ENCODE measurements around the gene CLDN24.

The CLDN24 gene
- 0 reads per million in 2 donors for total RNA-seq

DNA sequence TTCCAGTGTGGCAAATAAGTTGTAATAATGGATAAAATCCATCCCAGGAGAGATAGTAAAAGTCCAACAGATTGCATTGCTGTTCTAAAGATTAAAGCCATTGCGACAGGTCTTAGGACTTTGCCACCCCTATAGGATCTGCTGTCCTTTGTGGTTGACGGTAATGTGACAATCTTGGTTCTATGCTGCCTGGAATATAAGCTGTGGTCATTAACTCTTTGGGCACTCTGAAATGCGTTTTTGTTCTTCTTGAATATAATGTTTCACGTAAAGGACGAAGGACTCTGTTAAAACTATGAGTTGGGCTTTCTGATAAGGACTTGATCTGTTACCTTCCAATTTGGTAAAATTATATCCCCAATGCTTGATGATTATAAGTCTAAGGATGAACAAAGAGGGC lies at the start of gene CLDN24:
CLDN24 (minus strand) TSS at position 101 of the 400 bp plus-strand sequence; CDS start at position 101, 0 bp downstream.
- DNase-seq, result no peak

DNA sequence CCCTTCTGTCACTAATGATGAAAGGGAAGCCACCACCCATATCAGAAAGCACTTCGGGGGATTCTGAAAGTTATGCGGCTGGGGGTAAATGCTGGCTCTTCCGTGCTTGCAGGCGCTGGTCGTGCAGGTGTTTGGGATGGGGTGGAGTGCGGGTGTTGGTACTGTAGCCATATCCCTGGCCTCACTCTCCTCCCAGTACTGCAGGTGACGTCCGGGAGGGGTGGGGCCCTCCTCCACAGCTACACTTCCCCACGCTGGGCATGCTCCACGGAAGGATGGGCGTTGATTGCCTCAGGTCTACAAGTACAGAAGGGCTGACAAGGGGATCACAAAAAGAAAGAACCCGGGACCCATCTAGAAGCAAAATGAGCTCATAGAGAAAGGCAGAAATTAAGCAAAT lies 48.6 kb upstream of the CLDN24 start:
- no peak for DNase-seq

DNA sequence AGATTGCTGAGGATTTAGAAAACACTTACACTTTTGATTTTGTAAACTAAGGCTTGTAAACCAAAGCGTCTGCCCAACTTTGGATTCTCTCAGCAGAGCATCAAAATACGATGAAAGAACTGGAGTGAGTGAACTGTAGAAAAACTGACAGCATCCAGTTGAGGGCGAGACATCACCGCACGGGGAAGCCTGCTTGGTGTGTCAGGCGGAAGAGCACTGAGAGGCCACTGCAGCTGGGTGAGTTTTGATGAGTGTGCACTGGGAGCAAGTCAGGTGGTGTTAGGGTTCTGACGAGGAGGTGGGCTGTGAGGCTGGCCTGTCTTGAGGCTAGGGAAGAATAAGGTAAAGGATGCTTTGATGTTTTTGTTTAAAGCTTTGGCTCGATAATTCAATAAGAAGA lies 46.8 kb upstream of the CLDN24 start:
- DNase-seq, result no peak

DNA sequence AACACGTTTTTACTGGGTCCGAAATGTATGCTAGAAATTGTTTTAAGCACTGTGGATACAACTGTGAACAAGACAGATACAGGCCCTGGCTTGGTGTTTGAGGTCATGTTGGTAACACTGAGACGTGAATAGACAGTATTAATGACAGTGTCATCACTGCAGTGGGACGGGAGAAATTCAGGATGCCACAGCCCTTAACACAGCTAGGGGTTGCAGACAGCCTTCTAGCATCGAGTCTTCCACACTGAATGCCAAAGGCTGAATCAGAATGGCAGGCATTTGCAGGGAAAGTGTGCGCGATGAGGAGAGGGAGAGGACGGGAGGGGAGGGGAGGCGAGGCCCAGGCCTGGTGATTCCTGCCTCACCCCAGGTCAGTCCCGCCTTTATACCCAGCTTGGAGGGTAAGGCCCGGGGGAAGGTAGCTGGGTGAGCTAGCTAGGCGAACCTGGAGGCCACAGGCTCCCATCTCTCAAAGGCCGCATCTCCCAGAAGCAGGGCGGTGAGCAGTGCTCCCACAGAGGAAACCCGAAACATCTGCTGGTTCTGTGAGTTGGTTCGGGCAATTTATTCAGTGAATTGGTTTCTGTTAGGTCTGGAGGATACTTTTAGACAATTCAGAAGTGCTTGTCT lies 44.1 kb upstream of the CLDN24 start:
- DNase-seq, result no peak

DNA sequence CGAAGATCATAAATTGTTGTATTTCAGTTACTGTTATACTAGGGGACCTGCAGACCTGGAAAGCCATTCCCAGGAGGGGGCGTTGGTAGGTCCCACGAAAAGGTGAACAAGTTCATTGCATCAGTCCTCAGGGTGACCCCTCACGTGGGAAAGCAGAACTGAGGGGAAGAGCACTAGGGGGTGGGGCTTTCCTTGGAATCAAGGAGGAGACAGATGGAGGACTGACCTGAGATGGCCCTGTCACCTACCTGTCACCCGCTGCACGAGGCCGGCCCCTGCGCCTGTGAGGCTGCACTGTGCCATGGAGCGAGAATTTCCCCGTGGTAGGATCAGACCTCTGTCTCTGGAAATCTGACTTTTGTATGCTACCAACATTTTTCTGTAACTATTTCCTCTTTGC lies 41.8 kb upstream of the CLDN24 start:
- no peak for DNase-seq

DNA sequence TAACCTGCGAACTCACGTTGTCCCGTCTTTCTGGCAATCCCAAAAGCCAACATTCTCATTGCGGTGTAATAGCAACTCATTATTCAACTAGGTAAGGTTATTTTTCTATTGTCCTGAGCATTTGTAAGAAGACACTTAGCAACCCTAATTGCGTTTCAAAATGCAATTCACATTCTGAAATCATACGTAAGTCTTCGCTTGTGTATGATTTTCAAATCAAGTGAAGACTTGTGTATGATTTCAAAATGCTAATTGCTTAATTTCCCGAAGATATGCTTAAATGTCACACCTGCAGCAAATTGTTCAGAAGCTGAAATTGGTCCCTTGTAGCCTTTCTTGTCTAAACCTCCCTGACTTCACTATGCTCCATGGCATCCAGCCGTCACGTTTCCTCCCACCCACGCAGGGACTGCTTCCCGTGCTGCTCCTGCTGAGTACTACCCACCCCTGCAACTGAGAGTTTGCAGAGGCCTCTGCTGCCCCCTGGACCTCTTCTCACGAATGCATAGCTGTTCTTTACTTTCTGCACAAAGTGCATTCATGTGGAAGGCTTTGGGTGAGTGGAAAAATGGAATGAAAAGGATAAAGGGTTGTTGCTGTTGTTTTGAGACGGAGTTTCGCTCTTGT lies 40.8 kb upstream of the CLDN24 start:
- no peak for DNase-seq

DNA sequence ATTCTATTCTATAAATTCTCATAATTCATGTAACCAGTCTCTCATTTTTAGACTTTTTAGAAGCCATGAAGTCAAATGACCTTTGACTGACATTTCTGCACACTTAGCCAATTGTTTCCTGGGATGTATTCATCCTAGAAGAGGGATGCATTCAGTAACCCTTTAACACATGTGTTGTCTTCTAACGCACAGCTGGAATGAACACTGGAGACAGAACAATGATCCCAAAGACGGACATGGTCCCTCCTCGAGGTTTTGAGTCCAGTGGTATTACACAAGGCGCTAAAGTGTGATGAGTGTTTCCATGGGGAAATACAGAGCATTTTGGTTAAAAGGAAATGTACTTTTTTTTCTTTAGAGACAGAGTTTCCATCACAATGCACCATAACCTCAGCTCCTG lies 39.8 kb upstream of the CLDN24 start:
- no peak for DNase-seq

DNA sequence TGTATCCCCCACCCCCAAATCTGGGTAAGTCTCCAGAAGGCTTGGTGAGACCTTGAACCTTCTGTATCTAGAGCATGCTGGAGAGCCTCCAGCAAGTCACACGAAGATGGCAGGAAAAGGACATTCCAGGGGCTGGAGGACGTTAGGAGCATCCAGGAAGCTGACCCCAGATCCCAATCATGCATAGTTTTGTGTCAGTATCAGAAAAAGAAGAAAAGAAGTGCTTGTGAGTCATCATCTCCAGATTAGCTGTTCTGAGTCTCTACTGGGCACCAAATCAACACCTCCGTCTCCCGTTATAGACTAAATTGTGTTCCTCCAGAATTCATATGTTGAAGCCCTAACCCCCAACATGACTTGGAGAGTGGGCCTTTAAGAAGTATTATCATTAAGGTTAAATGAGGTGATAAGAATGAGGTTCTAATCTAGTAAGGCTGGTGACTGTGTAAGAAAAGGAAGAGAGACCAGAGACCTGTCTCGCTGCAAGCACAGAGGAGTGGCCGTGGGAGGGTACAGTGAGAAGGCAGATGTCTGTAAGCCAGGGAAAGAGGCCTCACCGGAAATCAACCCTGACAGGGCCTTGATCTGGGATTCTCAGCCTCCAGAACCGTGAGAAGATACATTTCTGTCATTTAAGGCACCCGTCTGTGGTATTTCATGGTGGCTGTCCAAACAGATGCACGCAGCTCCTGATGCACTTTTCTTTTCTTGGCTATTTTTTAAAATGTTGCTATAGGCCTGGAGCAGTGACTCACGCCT lies 38.1 kb upstream of the CLDN24 start:
- no peak for DNase-seq

DNA sequence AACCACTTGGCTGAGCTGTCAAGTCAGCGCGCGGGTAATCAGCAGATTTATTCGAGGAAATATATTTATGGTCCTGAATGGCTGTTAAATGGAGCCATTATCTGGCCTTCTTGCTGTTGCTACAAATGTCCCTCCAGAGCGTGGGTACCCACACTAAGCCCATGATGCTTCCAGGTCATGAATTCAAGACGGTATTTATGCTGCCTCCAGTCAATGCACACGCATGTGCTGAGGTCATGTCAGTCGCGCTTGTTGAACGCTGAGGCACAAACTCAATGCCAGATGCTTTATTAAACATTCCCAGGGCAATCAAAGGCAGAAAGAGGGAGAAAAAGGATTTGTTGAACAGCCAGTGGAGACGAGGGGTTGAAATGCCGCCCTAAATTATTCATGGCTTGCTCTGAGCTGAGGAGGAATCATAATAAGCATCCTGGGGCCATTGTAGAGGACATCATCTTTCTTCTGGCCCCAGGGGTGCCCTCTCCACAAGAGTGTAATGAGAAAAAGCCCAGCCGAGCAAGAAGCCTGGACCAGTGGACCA lies 36.1 kb upstream of the CLDN24 start:
- no peak for DNase-seq

DNA sequence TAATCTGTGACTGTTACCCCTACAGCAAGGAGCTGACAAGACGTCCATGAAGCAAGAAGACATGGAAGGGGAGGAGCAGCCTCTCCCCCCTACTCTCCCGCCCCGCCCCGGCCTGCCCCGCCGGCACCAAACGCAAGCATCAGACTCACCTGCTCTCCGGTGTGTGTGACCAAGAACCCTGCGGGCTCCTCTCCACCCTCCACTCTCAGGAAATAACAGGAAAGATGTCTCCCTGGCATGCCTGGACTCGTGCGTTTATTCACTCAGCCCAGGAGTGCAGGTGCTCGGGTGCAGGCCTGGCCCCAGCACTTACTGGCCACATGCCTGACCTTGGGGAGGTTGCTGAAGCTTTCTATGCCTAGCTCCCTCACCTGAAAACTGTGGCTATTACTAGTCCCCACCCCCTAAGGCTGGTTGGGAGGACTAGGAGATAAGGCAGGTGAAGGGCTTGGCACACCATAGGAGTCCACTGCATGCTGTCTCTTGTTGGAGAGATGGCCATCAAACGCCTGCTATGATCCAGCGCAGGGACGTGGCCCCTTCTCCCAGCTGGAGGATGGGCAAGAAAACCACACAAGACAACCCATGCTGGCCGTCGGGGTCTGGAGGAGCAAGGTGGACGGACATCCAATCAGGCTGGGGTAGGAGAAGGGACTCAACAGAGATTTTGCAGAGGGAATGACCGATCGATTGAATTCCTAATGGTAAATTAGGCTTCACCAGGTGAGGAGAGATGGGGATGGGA lies 34.9 kb upstream of the CLDN24 start:
- DNase-seq, result no peak

DNA sequence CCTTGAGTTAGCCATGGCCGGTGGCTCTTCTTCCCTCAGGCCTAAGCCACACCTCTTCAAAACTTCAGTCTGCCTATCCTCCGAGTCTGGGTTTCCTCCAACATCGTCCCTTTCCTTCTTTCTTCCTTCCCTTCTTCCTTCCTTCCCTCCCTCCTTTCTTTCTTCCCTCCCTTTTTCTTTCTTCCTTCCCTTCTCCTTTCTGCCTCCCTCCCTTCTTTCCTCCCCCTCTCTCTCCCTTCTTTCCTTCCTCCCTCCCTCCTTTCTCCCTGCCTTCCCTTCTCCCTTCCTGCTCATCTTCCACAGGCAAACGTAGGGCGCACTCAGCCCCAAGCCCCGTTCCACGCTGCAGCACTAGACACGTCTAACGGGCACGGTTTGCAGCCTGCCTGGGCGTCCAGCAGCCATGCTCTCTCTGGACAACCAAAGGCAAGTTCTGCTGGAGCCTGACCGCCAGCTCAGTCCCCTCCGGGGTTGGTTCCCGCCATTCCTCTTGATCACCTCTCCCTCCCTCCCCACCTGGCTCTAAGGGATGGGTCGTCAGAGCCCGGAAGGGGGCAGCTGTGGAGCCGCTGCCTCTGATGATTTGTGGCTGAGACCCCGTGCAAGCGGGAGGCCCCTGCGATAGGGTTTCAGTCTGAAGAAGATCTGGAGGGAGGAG lies 34.1 kb upstream of the CLDN24 start:
- no peak for DNase-seq

DNA sequence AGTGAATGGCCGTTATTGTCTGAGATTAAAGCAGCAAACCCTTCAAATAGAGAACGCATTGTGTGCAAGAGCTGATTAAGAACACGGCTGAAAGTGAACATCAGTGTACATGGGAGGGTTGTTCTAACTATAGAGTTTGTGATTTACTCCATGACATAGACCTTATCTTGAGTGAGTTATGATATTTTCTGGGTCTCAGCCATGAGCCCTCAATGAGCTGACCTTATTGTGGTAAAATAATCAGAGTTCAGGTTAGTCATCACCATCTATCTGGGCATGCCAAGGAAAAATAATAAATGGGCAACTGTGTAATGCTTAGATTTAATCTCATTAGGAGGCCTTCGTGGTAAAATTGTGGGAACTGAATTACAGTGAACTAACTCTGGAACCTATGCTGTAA lies 33.2 kb upstream of the CLDN24 start:
- DNase-seq, result no peak

DNA sequence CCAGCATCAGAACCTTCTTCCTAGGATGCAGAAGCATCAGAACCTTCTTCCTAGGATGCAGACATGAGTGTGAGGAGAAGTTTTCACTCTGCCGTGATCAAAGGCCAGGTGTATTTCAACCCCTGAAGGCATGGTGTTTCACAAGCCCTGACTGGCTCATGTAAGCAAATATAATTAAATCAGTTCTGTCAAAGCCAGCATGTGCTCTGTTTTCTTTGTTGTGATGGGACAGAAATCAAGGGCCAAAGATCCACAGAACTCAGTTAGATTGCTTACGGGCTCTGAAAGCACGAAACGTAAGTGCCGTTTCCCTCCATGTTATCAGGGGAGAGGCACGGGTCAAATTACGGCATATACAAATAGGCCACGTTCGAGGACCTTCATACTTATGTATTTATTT lies 32.0 kb upstream of the CLDN24 start:
- no peak for DNase-seq

DNA sequence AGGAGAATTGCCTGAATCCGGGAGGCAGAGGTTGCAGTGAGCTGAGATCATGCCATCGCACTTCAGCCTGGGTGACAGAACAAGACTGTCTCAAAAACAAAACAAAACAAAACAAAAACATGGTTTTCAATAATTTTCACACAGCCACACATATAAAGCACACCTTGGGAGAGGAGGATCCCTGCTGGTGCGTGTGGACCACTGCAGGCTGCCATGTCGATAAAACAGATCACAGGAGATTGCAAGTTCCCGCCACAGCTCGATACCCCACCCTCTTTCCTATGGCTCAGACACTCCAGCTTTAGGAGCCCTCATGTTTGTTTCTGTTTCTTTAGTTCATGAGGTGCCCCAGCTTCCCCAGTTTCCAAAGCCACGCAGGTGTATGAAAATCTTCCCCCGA lies 31.3 kb upstream of the CLDN24 start:
- DNase-seq, result no peak

DNA sequence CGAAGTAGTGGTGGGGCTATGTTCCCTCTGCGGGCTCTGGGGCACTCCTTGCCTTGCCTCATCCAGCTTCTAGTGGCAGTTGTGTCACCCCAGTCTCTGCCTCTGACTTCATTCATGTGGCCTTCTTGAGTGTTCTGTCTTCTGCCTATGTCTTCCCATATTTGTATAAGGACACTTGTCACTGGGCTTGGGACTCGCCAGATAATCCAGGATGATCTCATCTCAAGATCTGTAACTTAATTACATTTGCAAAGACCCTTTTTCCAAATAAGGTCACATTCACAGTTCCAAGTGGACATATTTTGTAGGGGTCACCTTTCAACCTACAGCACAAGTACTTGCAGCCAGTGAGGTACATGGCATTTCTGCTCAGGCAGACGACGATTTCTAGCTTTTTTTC lies 30.3 kb upstream of the CLDN24 start:
- DNase-seq, result no peak

DNA sequence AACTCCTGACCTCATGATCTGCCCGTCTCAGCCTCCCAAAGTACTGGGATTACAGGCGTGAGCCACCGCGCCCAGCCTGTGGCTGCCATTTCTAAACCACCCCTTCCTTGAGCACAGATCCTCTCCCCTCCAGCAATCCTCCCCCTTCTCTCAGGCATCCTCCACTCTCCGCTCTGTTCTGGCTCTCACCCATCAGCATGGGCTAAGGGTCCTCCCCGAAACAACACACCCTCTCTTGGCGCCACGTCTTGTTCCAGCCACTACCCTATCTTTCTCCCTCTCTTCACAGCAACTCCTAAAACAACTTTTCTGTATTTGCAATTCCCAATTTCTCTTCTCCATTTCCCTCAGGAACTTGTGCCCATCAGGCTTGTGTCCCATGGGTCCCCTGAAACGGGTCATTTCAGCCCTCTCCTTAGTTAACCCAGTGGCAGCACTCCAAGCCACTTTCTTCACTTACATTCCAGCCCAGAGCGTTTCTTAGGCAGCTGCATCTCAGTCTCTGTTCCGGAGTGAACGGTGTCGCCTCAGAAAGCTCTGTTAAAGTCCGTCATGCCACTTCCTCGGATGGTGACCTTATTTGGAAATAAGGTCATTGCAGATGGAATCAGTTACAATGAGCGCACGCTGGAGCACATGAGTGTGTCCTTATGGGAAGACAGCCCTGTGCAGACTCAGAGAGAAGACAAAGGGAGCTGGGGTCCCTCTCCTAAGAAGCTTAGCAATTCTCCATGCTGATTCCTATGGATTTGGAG lies 28.3 kb upstream of the CLDN24 start:
- DNase-seq, result no peak

DNA sequence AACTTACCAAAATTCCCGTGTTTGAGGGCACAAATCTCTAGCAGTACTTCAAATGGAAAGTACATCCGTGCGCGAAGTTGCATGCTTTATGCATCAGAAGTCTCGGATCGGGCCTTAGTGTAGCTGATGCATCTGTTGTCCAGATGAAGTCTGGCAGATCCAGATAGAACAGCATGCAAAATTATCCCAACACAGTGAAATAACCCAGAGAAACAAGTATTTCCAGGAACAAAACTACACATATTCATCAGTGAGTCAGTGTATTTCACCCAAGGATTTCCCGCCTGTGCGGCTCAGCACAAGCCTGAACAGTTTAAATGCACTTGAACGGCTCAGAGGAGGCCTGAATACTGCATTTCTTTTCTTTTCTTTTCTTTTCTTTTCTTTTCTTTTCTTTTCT lies 27.4 kb upstream of the CLDN24 start:
- no peak for DNase-seq

DNA sequence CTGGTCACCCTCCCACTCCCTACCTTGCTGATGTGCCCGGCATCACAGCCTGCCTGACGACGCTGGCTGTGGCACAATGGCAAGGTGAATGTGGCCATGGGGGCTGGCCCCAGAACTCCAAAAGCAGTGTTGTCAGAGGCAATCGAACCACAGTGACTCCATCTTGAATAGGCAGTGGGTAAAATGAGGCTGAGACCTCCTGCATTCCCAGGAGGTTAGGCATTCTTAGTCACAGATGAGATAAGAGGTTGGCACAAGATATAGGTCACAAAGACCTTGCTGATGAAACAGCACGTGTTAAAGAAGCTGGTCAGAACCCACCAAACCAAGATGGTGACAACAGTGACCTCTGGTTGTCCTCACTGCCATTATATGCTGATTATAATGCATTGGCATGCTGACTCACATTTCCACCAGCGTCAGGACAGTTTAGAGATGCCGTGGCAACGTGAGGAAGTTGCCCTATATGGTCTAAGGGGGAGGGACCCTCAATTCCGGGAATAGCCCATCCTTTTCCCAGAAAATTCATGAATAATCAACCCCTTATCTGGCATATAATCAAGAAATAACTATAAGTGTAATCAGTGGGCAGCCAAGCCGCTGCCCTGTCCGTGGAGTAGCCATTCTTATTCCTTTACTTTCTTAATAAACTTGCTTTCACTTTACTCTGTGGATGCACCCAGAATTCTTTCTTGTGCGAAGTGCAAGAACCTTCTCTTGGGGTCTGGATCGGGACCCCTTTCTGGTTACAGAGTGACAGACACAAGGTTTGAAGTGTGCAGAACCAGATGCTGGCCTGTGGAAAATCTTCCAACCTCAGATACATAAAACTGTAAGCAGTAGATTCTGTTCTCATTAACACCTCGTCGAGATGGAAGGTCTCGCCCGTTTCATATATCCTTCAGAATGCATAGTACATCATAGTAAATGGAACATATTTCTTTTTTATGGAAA lies 26.8 kb upstream of the CLDN24 start:
- peak in 1 of 5 experiments; percentile 34 for DNase-seq

DNA sequence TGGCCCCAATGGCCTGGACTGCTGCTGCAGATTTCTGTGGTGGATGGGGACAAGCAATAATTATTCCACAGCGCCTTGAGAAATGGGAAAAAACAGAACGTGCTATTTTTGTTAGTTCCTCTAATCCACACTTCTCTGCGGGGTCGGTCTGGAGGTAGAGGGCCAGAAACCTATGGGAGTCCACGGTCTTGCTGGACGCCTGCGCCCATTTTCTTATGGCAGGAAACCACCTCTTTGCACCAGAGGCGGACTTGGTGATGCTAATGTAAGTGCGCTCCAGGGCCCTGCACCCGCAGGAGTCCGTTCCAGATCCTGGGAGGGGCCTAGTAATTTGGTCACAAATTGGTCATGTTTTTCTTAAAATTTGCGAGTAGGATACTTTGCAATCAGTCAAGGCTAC lies 25.9 kb upstream of the CLDN24 start:
- no peak for DNase-seq

DNA sequence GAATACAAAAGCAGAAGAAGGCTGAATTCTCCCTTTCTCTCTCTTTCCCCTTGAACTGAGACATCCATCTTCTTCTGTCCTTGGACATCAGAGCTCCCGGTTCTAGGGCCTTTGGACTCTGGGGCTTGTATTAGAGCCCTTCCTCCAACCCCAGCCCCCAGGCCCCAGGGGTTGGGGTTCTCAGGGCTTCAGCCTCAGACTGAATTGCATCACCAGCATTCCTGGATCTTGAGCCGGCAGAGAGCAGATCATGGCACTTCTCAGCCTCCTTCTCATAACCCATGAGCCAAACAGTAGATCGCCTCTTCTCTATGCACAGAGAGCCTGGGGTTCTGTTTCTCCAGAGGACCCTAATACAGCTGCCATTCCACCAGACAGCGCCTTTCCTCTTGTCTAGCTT lies 25.3 kb upstream of the CLDN24 start:
- DNase-seq, result no peak

DNA sequence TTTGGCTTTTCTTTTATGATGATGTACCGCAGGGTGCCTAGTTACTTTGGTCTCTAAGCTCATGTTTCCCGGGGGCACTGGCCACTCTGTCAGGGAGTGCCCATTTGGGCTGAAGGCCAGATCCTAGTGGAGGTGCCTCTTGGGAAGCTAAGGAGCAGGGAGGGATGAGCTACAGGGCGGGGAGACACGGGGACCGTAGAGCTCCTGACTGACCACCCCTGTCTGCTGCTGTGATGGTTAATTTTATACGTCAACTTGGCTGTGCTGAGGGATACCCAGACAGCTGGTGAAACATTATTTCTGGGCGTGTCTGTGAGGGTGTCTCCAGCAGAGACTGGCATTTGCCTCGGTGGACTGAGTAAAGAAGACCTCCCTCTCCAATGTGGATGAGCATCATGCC lies 24.9 kb upstream of the CLDN24 start:
- DNase-seq, result no peak

All from T-helper 2 cell (primary cell).